ENCODE measurements around the gene LRSAM1. TPM values are rescaled to one million over a fixed set of nuclear protein-coding genes. Genes with fewer than 3 reads are reported as not detected.

LRSAM1 gene
- total RNA-seq, 4 donors from 2014 or later: 15.5 to 26.5 (median 20.2) TPM

GRCh38 chr9:127517620-127518019 lies 66.3 kb downstream of the LRSAM1 start:
- TF ChIP-seq POLR2A (IDR thresholded peaks at IDR 0.05) (no peak), EP300 (IDR thresholded peaks at IDR 0.05) (no peak)
- H3K4me1 ChIP-seq: peaks cover 0 to 33% (median 18%) of the 10 kb centered on the region in 3 donors
- no peaks in the 10 kb centered on the region for H3K27me3 ChIP-seq
- peaks cover 0 to 94% of the 10 kb centered on the region in 2 donors for H3K36me3 ChIP-seq
- no peaks in the 10 kb centered on the region for H3K9me3 ChIP-seq
- 80 to 100% methylated on average over 1 to 2 of the region's 11 CpGs for WGBS, 2 donors (ENCODE audit: low coverage in 1 of 2)
- no peak overlapping the region for H3K4me3 ChIP-seq
- no peak overlapping the region for H3K27ac ChIP-seq
- ATAC-seq: no peak

GRCh38 chr9:127518091-127518856 lies 67.0 kb downstream of the LRSAM1 start:
- H3K4me3 ChIP-seq: no peak overlapping the region
- WGBS, 2 donors (ENCODE audit: low coverage in 1 of 2): 73% methylated on average over 3 of the region's 13 CpGs; no CpG with 5 or more reads in 1 of the 2 donors
- H3K36me3 ChIP-seq: peaks cover 0 to 92% of the 10 kb centered on the region in 2 donors
- peaks cover 0 to 2% (median 0%) of the 10 kb centered on the region in 3 donors for H3K9me3 ChIP-seq
- no peak for ATAC-seq
- peaks cover 0 to 35% (median 18%) of the 10 kb centered on the region in 3 donors for H3K4me1 ChIP-seq
- no peaks in the 10 kb centered on the region for H3K27me3 ChIP-seq
- peak overlapping the region in 2 of 4 donors; percentile 19 to 35 for H3K27ac ChIP-seq
- TF ChIP-seq POLR2AphosphoS5 (IDR thresholded peaks at IDR 0.05) (no peak), POLR2A (IDR thresholded peaks at IDR 0.05) (no peak), EP300 (IDR thresholded peaks at IDR 0.05) (no peak)
- TF ChIP-seq, protein P1, sequence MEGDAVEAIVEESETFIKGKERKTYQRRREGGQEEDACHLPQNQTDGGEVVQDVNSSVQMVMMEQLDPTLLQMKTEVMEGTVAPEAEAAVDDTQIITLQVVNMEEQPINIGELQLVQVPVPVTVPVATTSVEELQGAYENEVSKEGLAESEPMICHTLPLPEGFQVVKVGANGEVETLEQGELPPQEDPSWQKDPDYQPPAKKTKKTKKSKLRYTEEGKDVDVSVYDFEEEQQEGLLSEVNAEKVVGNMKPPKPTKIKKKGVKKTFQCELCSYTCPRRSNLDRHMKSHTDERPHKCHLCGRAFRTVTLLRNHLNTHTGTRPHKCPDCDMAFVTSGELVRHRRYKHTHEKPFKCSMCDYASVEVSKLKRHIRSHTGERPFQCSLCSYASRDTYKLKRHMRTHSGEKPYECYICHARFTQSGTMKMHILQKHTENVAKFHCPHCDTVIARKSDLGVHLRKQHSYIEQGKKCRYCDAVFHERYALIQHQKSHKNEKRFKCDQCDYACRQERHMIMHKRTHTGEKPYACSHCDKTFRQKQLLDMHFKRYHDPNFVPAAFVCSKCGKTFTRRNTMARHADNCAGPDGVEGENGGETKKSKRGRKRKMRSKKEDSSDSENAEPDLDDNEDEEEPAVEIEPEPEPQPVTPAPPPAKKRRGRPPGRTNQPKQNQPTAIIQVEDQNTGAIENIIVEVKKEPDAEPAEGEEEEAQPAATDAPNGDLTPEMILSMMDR (IDR thresholded peaks at IDR 0.05): no peak

- no peak for ATAC-seq
- whole genome bisulfite sequencing, 2 donors (ENCODE audit: low coverage in 1 of 2): 69 to 78% methylated on average over 4 to 9 of the region's 22 CpGs
- peaks cover 0 to 92% of the 10 kb centered on the region in 2 donors for H3K36me3 ChIP-seq
Observed at GRCh38 chr9:127519301-127520166, 68.2 kb downstream of the LRSAM1 start.

GRCh38 chr9:127520941-127521918 lies 69.9 kb downstream of the LRSAM1 start:
- peaks cover 0 to 14% (median 0%) of the 10 kb centered on the region in 3 donors for H3K9me3 ChIP-seq
- H3K27me3 ChIP-seq: no peaks in the 10 kb centered on the region
- WGBS, 2 donors (ENCODE audit: low coverage in 1 of 2): 65 to 84% methylated on average over 5 to 7 of the region's 20 CpGs
- ATAC-seq: peak; percentile 45
- TF ChIP-seq, protein P1 (IDR thresholded peaks at IDR 0.05): no peak
- TF ChIP-seq POLR2A (IDR thresholded peaks at IDR 0.05) (no peak), EP300 (IDR thresholded peaks at IDR 0.05) (no peak), POLR2AphosphoS5 (IDR thresholded peaks at IDR 0.05) (peak; percentile 14)
- peaks cover 0 to 35% (median 18%) of the 10 kb centered on the region in 3 donors for H3K4me1 ChIP-seq
- peaks cover 0 to 92% of the 10 kb centered on the region in 2 donors for H3K36me3 ChIP-seq
- no peak overlapping the region for H3K4me3 ChIP-seq
- H3K27ac ChIP-seq: peak overlapping the region in 3 of 4 donors; percentile 75 to 84 (median 81)

More at GRCh38 chr9:127519301-127520166, 68.2 kb downstream of the LRSAM1 start:
- Histone ChIP-seq H3K27ac (peak overlapping the region in 2 of 4 donors; percentile 35 to 58), H3K4me3 (no peak overlapping the region), H3K9me3 (peaks cover 0 to 7% (median 0%) of the 10 kb centered on the region in 3 donors), H3K27me3 (no peaks in the 10 kb centered on the region), H3K4me1 (peaks cover 0 to 35% (median 18%) of the 10 kb centered on the region in 3 donors)
- TF ChIP-seq POLR2A (IDR thresholded peaks at IDR 0.05) (no peak), EP300 (IDR thresholded peaks at IDR 0.05) (no peak), POLR2AphosphoS5 (IDR thresholded peaks at IDR 0.05) (no peak)
- TF ChIP-seq, protein P1 (IDR thresholded peaks at IDR 0.05): no peak

Measured in gastroesophageal sphincter (tissue), 4 donors.